H1 (cell line): ENCODE data around the gene LRP5. TPM values are rescaled to one million over a fixed set of nuclear protein-coding genes. Genes with fewer than 3 reads are reported as not detected.

ENCODE experiments used
- EZH2 ChIP-seq: fragments of 200-600 bp; sonication (generic); IDR thresholded peaks from 2 replicates; pipeline ENCODE4 v1.7.1; 2012; ENCODE audit warnings: low read depth, mild to moderate bottlenecking, moderate library complexity, low read length, inconsistent platforms; ENCODE audit not compliant: severe bottlenecking
- RAD21 ChIP-seq, 2 experiments: IDR thresholded peaks in 1 of 2; conservative IDR thresholded peaks in 1 of 2; 2 replicates each; pipeline ENCODE4 v1.6.1; 2011; ENCODE audit warnings: low read depth in 2 of 2, low read length in 2 of 2, improper control_type of control experiment in 1 of 2, inconsistent platforms in 1 of 2, mild to moderate bottlenecking in 1 of 2, moderate library complexity in 1 of 2
- RXRA ChIP-seq: IDR thresholded peaks from 2 replicates; pipeline ENCODE4 v1.6.1; 2011; ENCODE audit warnings: low read depth, mild to moderate bottlenecking, low read length, moderate library complexity; ENCODE audit not compliant: insufficient read depth
- polyA plus RNA-seq, 7 experiments: library from polyadenylated mRNA; depleted of rRNA in 3 of 7; stranded (reverse) in 5 of 7; unstranded in 2 of 7; fragments of >200 nt in 5 of 7; fragments of 200-250 nt in 2 of 7; gene quantifications; 1 replicate in 5 of 7; 2 replicates in 1 of 7; 4 replicates in 1 of 7; pipeline versions ENCODE4 v1.2.1 to v1.2.3, GENCODE V29; 2011 to 2013; ENCODE audit warnings: missing spikeins in 2 of 7, mixed read lengths in 2 of 7
- total RNA-seq: library from RNA; stranded (reverse); fragmentation: NEBNext Ultra II Directional; extraction: Animal tissue kit (Norgen Biotek cat#: 25700); gene quantifications from 2 replicates; pipeline ENCODE4 v1.2.1, GENCODE V29; 2021

LRP5 gene
- total and polyA plus RNA-seq, 2 of the 8 experiments (the other 6 are each of a cell fraction or from before 2014, with no cell fraction given), result 19.0 to 38.9 TPM

- TF ChIP-seq EZH2, result no peak
- no peak for TF ChIP-seq RAD21 (IDR thresholded peaks at IDR 0.05 in 1 of 2, conservative IDR thresholded peaks at IDR 0.05 in 1 of 2; ENCODE audit: low read depth in 2 of 2, low read length in 2 of 2)
- TF ChIP-seq RXRA, result no peak
These were observed 138.3 kb downstream of the LRP5 start (continued) for GRCh38 chr11:68450711-68451110.
